Liver (tissue), 3 donors: ENCODE data around the gene MEG3.

Source experiments
- ATF3 ChIP-seq: IDR thresholded peaks from 2 replicates; pipeline ENCODE4 v1.6.1; 2016; ENCODE audit warnings: antibody characterized with exemption
- CTCF ChIP-seq: fragments of 150-350 bp; IDR thresholded peaks from 2 replicates; pipeline ENCODE4 v1.5.1; 2017; ENCODE audit warnings: improper control_type of control experiment, low read depth, low read length; ENCODE audit not compliant: missing input control
- GABPA ChIP-seq, 2 donors: IDR thresholded peaks in 1 of 2; conservative IDR thresholded peaks in 1 of 2; 2 replicates each; pipeline ENCODE4 v1.6.1; 2016; ENCODE audit warnings: antibody characterized with exemption in 2 of 2, mild to moderate bottlenecking in 1 of 2, moderate library complexity in 1 of 2
- HNF4G ChIP-seq: IDR thresholded peaks from 2 replicates; pipeline ENCODE4 v1.6.1; 2016; ENCODE audit warnings: antibody characterized with exemption
- JUND ChIP-seq, 2 donors: IDR thresholded peaks; 2 replicates each; pipeline ENCODE4 v1.6.1; 2016; ENCODE audit warnings: antibody characterized with exemption in 2 of 2
- MAX ChIP-seq: IDR thresholded peaks from 2 replicates; pipeline ENCODE4 v1.6.1; 2016; ENCODE audit warnings: antibody characterized with exemption
- NR2F2 ChIP-seq: IDR thresholded peaks from 2 replicates; pipeline ENCODE4 v1.6.1; 2016; ENCODE audit warnings: antibody characterized with exemption
- RAD21 ChIP-seq, 2 donors: IDR thresholded peaks; 2 replicates each; pipeline ENCODE4 v1.6.1; 2016; ENCODE audit warnings: antibody characterized with exemption in 2 of 2, mild to moderate bottlenecking in 2 of 2
- REST ChIP-seq: IDR thresholded peaks from 2 replicates; pipeline ENCODE4 v1.6.1; 2016; ENCODE audit warnings: antibody characterized with exemption, mild to moderate bottlenecking
- RXRA ChIP-seq, 2 donors: IDR thresholded peaks; 2 replicates each; pipeline ENCODE4 v1.6.1; 2017 to 2018; ENCODE audit warnings: antibody characterized with exemption in 2 of 2, mild to moderate bottlenecking in 1 of 2
- SP1 ChIP-seq: IDR thresholded peaks from 2 replicates; pipeline ENCODE4 v1.6.1; 2018; ENCODE audit warnings: antibody characterized with exemption, mild to moderate bottlenecking
- TAF1 ChIP-seq: conservative IDR thresholded peaks from 2 replicates; pipeline ENCODE4 v1.6.1; 2016; ENCODE audit warnings: antibody characterized with exemption, mild to moderate bottlenecking
- YY1 ChIP-seq: IDR thresholded peaks from 2 replicates; pipeline ENCODE4 v1.6.1; 2016; ENCODE audit warnings: antibody characterized with exemption, mild to moderate bottlenecking
- ZBTB33 ChIP-seq: IDR thresholded peaks from 2 replicates; pipeline ENCODE4 v1.6.1; 2016; ENCODE audit warnings: antibody characterized with exemption
- donor health status: healthy.
- donor health status: healthy.

- no peak for TF ChIP-seq CTCF
- TF ChIP-seq GABPA (IDR thresholded peaks at IDR 0.05 in 1 of 2, conservative IDR thresholded peaks at IDR 0.05 in 1 of 2) = no peak
- no peak for TF ChIP-seq TAF1
- no peak for TF ChIP-seq MAX
- no peak for TF ChIP-seq NR2F2
- no peak for TF ChIP-seq ATF3
- TF ChIP-seq ZBTB33 = no peak
- no peak for TF ChIP-seq RAD21 (IDR thresholded peaks at IDR 0.05)
- TF ChIP-seq JUND (IDR thresholded peaks at IDR 0.05) = no peak
- no peak for TF ChIP-seq HNF4G
- TF ChIP-seq YY1 = no peak
- no peak for TF ChIP-seq SP1
- TF ChIP-seq RXRA (IDR thresholded peaks at IDR 0.05) = no peak
- no peak for TF ChIP-seq REST
These were observed 23.7 kb upstream of the MEG3 start for GRCh38 chr14:100802179-100802578.
